MM.1S (cell line): ENCODE data around the gene FLRT2.

Experiments
- DNase-seq: peaks from one replicate; pipeline ENCODE4 v3.0.0-alpha.2; 2015
- H2AFZ ChIP-seq: fragments of 300-600 bp; sonication (generic); 2 replicates; pipeline ENCODE4 v1.6.0; 2016; ENCODE audit warnings: antibody characterized with exemption, low read length
- H3F3A ChIP-seq: fragments of 300-600 bp; sonication (generic); 2 replicates; pipeline ENCODE4 v1.6.1; 2016; ENCODE audit warnings: mild to moderate bottlenecking, antibody characterized with exemption, low read length, moderate library complexity, mixed read lengths; ENCODE audit not compliant: insufficient read depth
- H3K27ac ChIP-seq: fragments of 300-600 bp; sonication (generic); 2 replicates; pipeline ENCODE4 v1.5.1; 2016; ENCODE audit warnings: mild to moderate bottlenecking, low read length
- H3K27me3 ChIP-seq: fragments of 300-600 bp; sonication (generic); replicated peaks from 2 replicates; pipeline ENCODE4 v1.6.0; 2016; ENCODE audit warnings: low read length; ENCODE audit not compliant: insufficient read depth
- H3K36me3 ChIP-seq: fragments of 300-600 bp; sonication (generic); replicated peaks from 2 replicates; pipeline ENCODE4 v1.6.1; 2016; ENCODE audit warnings: mild to moderate bottlenecking, low read length, mixed read lengths; ENCODE audit not compliant: insufficient read depth
- H3K4me1 ChIP-seq: fragments of 300-600 bp; sonication (generic); 2 replicates; pipeline ENCODE4 v1.6.1; 2016; ENCODE audit warnings: low read length, mixed read lengths
- H3K4me2 ChIP-seq: fragments of 300-600 bp; sonication (generic); 2 replicates; pipeline ENCODE4 v1.6.0; 2016; ENCODE audit warnings: low read depth, low read length
- H3K4me3 ChIP-seq: fragments of 300-600 bp; sonication (generic); 2 replicates; pipeline ENCODE4 v1.5.1; 2016; ENCODE audit warnings: low read length, mixed read lengths
- H3K79me2 ChIP-seq: fragments of 300-600 bp; sonication (generic); 2 replicates; pipeline ENCODE4 v1.6.1; 2016; ENCODE audit warnings: mixed run types, low read length, mixed read lengths
- H3K9ac ChIP-seq: fragments of 300-600 bp; sonication (generic); 2 replicates; pipeline ENCODE4 v1.6.1; 2016; ENCODE audit warnings: low read length, mixed read lengths
- H3K9me2 ChIP-seq: fragments of 300-600 bp; sonication (generic); replicated peaks from 2 replicates; pipeline ENCODE4 v1.6.1; 2016; ENCODE audit warnings: mild to moderate bottlenecking, low read length, mixed read lengths; ENCODE audit not compliant: insufficient read depth
- H3K9me3 ChIP-seq: fragments of 300-600 bp; sonication (generic); replicated peaks from 2 replicates; pipeline ENCODE4 v1.6.1; 2016; ENCODE audit warnings: mild to moderate bottlenecking, low read length, mixed read lengths; ENCODE audit not compliant: insufficient read depth
- H4K20me1 ChIP-seq: fragments of 300-600 bp; sonication (generic); 2 replicates; pipeline ENCODE4 v1.6.1; 2016; ENCODE audit warnings: mild to moderate bottlenecking, low read length, moderate library complexity, mixed read lengths; ENCODE audit not compliant: insufficient read depth
- CTCF ChIP-seq: fragments of 300-600 bp; sonication (generic); IDR thresholded peaks from 2 replicates; pipeline ENCODE4 v1.5.1; 2016; ENCODE audit warnings: antibody characterized with exemption, low read length, mixed read lengths
- EZH2 ChIP-seq: fragments of 300-600 bp; sonication (generic); optimal IDR thresholded peaks from 2 replicates; pipeline ENCODE3; 2017; ENCODE audit warnings: low read depth, mild to moderate bottlenecking, antibody characterized with exemption, low read length, mixed read lengths
- EZH2phosphoT487 ChIP-seq: fragments of 300-600 bp; sonication (generic); IDR thresholded peaks from 2 replicates; pipeline ENCODE4 v1.6.1; 2018; ENCODE audit warnings: antibody characterized with exemption, low read length

The FLRT2 gene

GRCh38 chr14:85572011-85572410 is 42.1 kb downstream of the FLRT2 start:
- TF ChIP-seq EZH2phosphoT487, result no peak
- no peak for TF ChIP-seq CTCF
- no peak for TF ChIP-seq EZH2
- no peaks in the 10 kb centered on the region for H3F3A ChIP-seq
- no peak for DNase-seq
- H3K27me3 ChIP-seq, result no peaks in the 10 kb centered on the region
- H3K4me2 ChIP-seq, result no peak overlapping the region
- H3K9me2 ChIP-seq, result no peaks in the 10 kb centered on the region
- H3K4me3 ChIP-seq, result no peak overlapping the region
- H3K9ac ChIP-seq, result no peak overlapping the region
- no peaks in the 10 kb centered on the region for H3K79me2 ChIP-seq
- no peaks in the 10 kb centered on the region for H3K9me3 ChIP-seq
- H4K20me1 ChIP-seq, result no peaks in the 10 kb centered on the region
- H3K36me3 ChIP-seq, result no peaks in the 10 kb centered on the region
- H3K27ac ChIP-seq, result no peak overlapping the region
- no peaks in the 10 kb centered on the region for H3K4me1 ChIP-seq
- no peak overlapping the region for H2AFZ ChIP-seq

- no peaks in the 10 kb centered on the region for H3K9me2 ChIP-seq
- H3K27me3 ChIP-seq, result no peaks in the 10 kb centered on the region
- no peak overlapping the region for H3K4me3 ChIP-seq
- H3K4me1 ChIP-seq, result no peaks in the 10 kb centered on the region
- H3K79me2 ChIP-seq, result no peaks in the 10 kb centered on the region
- H3K36me3 ChIP-seq, result no peaks in the 10 kb centered on the region
- H3K9ac ChIP-seq, result no peak overlapping the region
- H3F3A ChIP-seq, result no peaks in the 10 kb centered on the region
- H3K4me2 ChIP-seq, result no peak overlapping the region
- no peaks in the 10 kb centered on the region for H4K20me1 ChIP-seq
- H3K9me3 ChIP-seq, result no peaks in the 10 kb centered on the region
- DNase-seq, result no peak
- H2AFZ ChIP-seq, result no peak overlapping the region
- TF ChIP-seq CTCF, result no peak
- TF ChIP-seq EZH2phosphoT487, result no peak
- TF ChIP-seq EZH2, result no peak
- no peak overlapping the region for H3K27ac ChIP-seq
These were observed 42.9 kb downstream of the FLRT2 start for GRCh38 chr14:85572845-85573244.

- no peak overlapping the region for H3K9ac ChIP-seq
- no peak overlapping the region for H3K4me3 ChIP-seq
- no peaks in the 10 kb centered on the region for H3K4me1 ChIP-seq
- H3K9me2 ChIP-seq, result no peaks in the 10 kb centered on the region
- H3K27ac ChIP-seq, result no peak overlapping the region
- H2AFZ ChIP-seq, result no peak overlapping the region
- H3K4me2 ChIP-seq, result no peak overlapping the region
- TF ChIP-seq CTCF, result no peak
- no peak for TF ChIP-seq EZH2phosphoT487
- no peak for TF ChIP-seq EZH2
- no peaks in the 10 kb centered on the region for H3F3A ChIP-seq
- H3K79me2 ChIP-seq, result no peaks in the 10 kb centered on the region
- no peaks in the 10 kb centered on the region for H3K27me3 ChIP-seq
- H4K20me1 ChIP-seq, result no peaks in the 10 kb centered on the region
- no peaks in the 10 kb centered on the region for H3K36me3 ChIP-seq
- no peaks in the 10 kb centered on the region for H3K9me3 ChIP-seq
- DNase-seq, result no peak
These were observed 43.5 kb downstream of the FLRT2 start for GRCh38 chr14:85573406-85573805.
